Upper lobe of left lung (tissue), 6 donors: ENCODE results near the gene RYR3. TPM values are rescaled to one million over a fixed set of nuclear protein-coding genes. Genes with fewer than 3 reads are reported as not detected.

ENCODE experiments used
- ATAC-seq, 2 donors: fragments of 200-7000 bp; cut with Tn5 transposase; one replicate each; pipeline ENCODE4 v1.9.1; 2022; ENCODE audit warnings: mild to moderate bottlenecking in 2 of 2, moderate library complexity in 2 of 2; ENCODE audit not compliant: low FRiP score in 2 of 2
- DNase-seq, 2 donors: peaks; one replicate each; pipeline ENCODE4 v3.0.0-alpha.2; 2019 to 2020
- H3K27ac ChIP-seq, 4 donors: fragments of 200-600 bp; sonication (generic); one replicate each; pipeline ENCODE4 v1.5.1; 2016 to 2019
- H3K27me3 ChIP-seq, 4 donors: fragments of 200-600 bp; sonication (generic); one replicate each; pipeline ENCODE4 v1.5.1; 2017 to 2019
- H3K36me3 ChIP-seq, 4 donors: fragments of 200-600 bp; sonication (generic); one replicate each; pipeline ENCODE4 v1.5.1; 2016 to 2019
- H3K4me1 ChIP-seq, 4 donors: fragments of 200-600 bp; sonication (generic); one replicate each; pipeline ENCODE4 v1.5.1; 2018 to 2019
- H3K4me3 ChIP-seq, 4 donors: fragments of 200-600 bp; sonication (generic); one replicate each; pipeline ENCODE4 v1.5.1; 2017 to 2019; ENCODE audit warnings: mild to moderate bottlenecking in 2 of 4, moderate library complexity in 1 of 4
- H3K9me3 ChIP-seq, 4 donors: fragments of 200-600 bp; sonication (generic); one replicate each; pipeline ENCODE4 v1.5.1; 2018 to 2019
- CTCF ChIP-seq, 6 experiments: fragments of 450-650 bp in 4 of 6; fragments of 200-600 bp in 2 of 6; sonication (generic) in 2 of 6; IDR thresholded peaks; one replicate each; pipeline ENCODE4 v1.5.1; 2016 to 2019; ENCODE audit warnings: antibody characterized with exemption in 6 of 6
- EP300 ChIP-seq, 4 donors: sonication (generic); formaldehyde crosslinking; IDR thresholded peaks; one replicate each; pipeline ENCODE4 v1.5.1; 2017; ENCODE audit warnings: antibody characterized with exemption in 4 of 4, control low read depth in 2 of 4
- POLR2A ChIP-seq, 4 donors: fragments of 450-650 bp; IDR thresholded peaks; one replicate each; pipeline ENCODE4 v1.5.1; 2016 to 2017; ENCODE audit warnings: antibody characterized with exemption in 4 of 4, mild to moderate bottlenecking in 2 of 4
- POLR2AphosphoS5 ChIP-seq, 2 donors: sonication (generic); formaldehyde crosslinking; IDR thresholded peaks; one replicate each; pipeline ENCODE4 v1.5.1; 2017; ENCODE audit warnings: antibody characterized with exemption in 2 of 2
- WGBS, 2 donors: methylation state at CpG; one replicate each; pipeline ENCODE4 v1.1.5; 2017 to 2018; 5-methylcytosine and 5-hydroxymethylcytosine counted together
- total RNA-seq, 6 donors: library from RNA; depleted of rRNA in 4 of 6; stranded (reverse); fragments of >200 nt in 4 of 6; gene quantifications; one replicate each; pipeline versions ENCODE4 v1.1.0 to v1.2.1, GENCODE V29; 2016 to 2021
- donor health status: DM: no; HTN: no; CAD: no; lungs with moderate emphysema.
- donor health status: DM: no; HTN: yes; CAD: no; lungs with severe emphysema.

The RYR3 gene
- total RNA-seq, 6 donors from 2014 or later: under 0.01 to 0.34 (median 0.15) TPM

- Histone ChIP-seq H3K4me1 (no peaks in the 10 kb centered on the region), H3K9me3 (no peaks in the 10 kb centered on the region), H3K27me3 (no peaks in the 10 kb centered on the region), H3K36me3 (no peaks in the 10 kb centered on the region), H3K27ac (no peak overlapping the region), H3K4me3 (no peak overlapping the region)
- ATAC-seq (no peak), DNase-seq (no peak)
- TF ChIP-seq EP300 (IDR thresholded peaks at IDR 0.05) (no peak), POLR2A (IDR thresholded peaks at IDR 0.05) (no peak), POLR2AphosphoS5 (IDR thresholded peaks at IDR 0.05) (no peak), CTCF (IDR thresholded peaks at IDR 0.05) (no peak)
- WGBS, 2 donors: 90 to 92% methylated on average over 3 of the region's 3 CpGs
Observed at GRCh38 chr15:33840615-33841014, 529.8 kb downstream of the RYR3 start.

GRCh38 chr15:33844186-33844585 is 533.4 kb downstream of the RYR3 start:
- 90 to 93% methylated on average over 4 of the region's 4 CpGs for WGBS, 2 donors
- no peaks in the 10 kb centered on the region for H3K36me3 ChIP-seq
- H3K27me3 ChIP-seq: no peaks in the 10 kb centered on the region
- no peaks in the 10 kb centered on the region for H3K9me3 ChIP-seq
- no peak for ATAC-seq
- H3K4me1 ChIP-seq: no peaks in the 10 kb centered on the region
- no peak for DNase-seq
- TF ChIP-seq EP300 (IDR thresholded peaks at IDR 0.05): no peak
- no peak for TF ChIP-seq POLR2AphosphoS5 (IDR thresholded peaks at IDR 0.05)
- no peak for TF ChIP-seq CTCF (IDR thresholded peaks at IDR 0.05)
- no peak for TF ChIP-seq POLR2A (IDR thresholded peaks at IDR 0.05)
- H3K4me3 ChIP-seq: no peak overlapping the region
- no peak overlapping the region for H3K27ac ChIP-seq

GRCh38 chr15:33844597-33844996 is 533.8 kb downstream of the RYR3 start:
- DNase-seq: no peak
- H3K27ac ChIP-seq: no peak overlapping the region
- no peak overlapping the region for H3K4me3 ChIP-seq
- no peak for TF ChIP-seq POLR2A (IDR thresholded peaks at IDR 0.05)
- TF ChIP-seq POLR2AphosphoS5 (IDR thresholded peaks at IDR 0.05): no peak
- TF ChIP-seq EP300 (IDR thresholded peaks at IDR 0.05): no peak
- no peak for TF ChIP-seq CTCF (IDR thresholded peaks at IDR 0.05)
- ATAC-seq: no peak
- WGBS, 2 donors: 86 to 94% methylated on average over 4 of the region's 4 CpGs
- no peaks in the 10 kb centered on the region for H3K4me1 ChIP-seq
- H3K9me3 ChIP-seq: no peaks in the 10 kb centered on the region
- H3K27me3 ChIP-seq: no peaks in the 10 kb centered on the region
- H3K36me3 ChIP-seq: no peaks in the 10 kb centered on the region

GRCh38 chr15:33846142-33846541 is 535.4 kb downstream of the RYR3 start:
- ATAC-seq: no peak
- WGBS, 2 donors: 93 to 97% methylated on average over 1 to 2 of the region's 2 CpGs

More at GRCh38 chr15:33846142-33846541, 535.4 kb downstream of the RYR3 start:
- no peaks in the 10 kb centered on the region for H3K27me3 ChIP-seq
- no peak for DNase-seq
- H3K36me3 ChIP-seq: no peaks in the 10 kb centered on the region
- H3K9me3 ChIP-seq: no peaks in the 10 kb centered on the region
- no peaks in the 10 kb centered on the region for H3K4me1 ChIP-seq
- TF ChIP-seq EP300 (IDR thresholded peaks at IDR 0.05) (no peak), POLR2AphosphoS5 (IDR thresholded peaks at IDR 0.05) (no peak), CTCF (IDR thresholded peaks at IDR 0.05) (no peak), POLR2A (IDR thresholded peaks at IDR 0.05) (no peak)
- no peak overlapping the region for H3K4me3 ChIP-seq
- no peak overlapping the region for H3K27ac ChIP-seq
